Gastrocnemius medialis (tissue), 4 donors: ENCODE results near the gene ARMC7.

Experiments used
- POLR2A ChIP-seq, 2 donors: fragments of 450-650 bp; IDR thresholded peaks; one replicate each; pipeline ENCODE4 v1.6.1; 2017; ENCODE audit warnings: antibody characterized with exemption in 2 of 2, mild to moderate bottlenecking in 2 of 2, moderate library complexity in 2 of 2
- TF ChIP-seq, protein P1 (sequence below), 5 experiments: fragments of 450-650 bp in 3 of 5; fragments of 200-600 bp in 2 of 5; sonication (generic) in 2 of 5; IDR thresholded peaks in 4 of 5; conservative IDR thresholded peaks in 1 of 5; 1 replicate in 4 of 5; 2 replicates in 1 of 5; pipeline ENCODE4 v1.5.1; 2016 to 2019; ENCODE audit warnings: antibody characterized with exemption in 5 of 5, mild to moderate bottlenecking in 3 of 5, moderate library complexity in 3 of 5

DNA sequence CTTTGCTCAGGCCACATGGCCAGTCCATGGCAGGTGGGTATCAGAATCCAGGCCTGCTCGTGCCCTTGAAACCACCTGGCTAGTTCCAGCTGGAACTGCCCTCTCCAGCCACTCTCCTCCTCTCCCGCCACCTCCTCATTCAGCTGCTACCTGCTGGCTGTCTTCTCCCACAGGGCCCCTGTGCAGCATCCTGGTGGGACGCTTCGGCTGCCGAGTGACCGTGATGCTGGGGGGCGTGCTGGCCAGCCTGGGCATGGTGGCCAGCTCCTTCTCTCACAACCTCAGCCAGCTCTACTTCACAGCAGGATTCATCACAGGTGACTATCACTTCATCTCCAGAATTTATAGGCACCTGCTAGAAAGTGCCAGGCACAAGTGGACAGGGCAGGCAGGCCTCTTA, 11.9 kb upstream of the ARMC7 start:
- TF ChIP-seq, protein P1, sequence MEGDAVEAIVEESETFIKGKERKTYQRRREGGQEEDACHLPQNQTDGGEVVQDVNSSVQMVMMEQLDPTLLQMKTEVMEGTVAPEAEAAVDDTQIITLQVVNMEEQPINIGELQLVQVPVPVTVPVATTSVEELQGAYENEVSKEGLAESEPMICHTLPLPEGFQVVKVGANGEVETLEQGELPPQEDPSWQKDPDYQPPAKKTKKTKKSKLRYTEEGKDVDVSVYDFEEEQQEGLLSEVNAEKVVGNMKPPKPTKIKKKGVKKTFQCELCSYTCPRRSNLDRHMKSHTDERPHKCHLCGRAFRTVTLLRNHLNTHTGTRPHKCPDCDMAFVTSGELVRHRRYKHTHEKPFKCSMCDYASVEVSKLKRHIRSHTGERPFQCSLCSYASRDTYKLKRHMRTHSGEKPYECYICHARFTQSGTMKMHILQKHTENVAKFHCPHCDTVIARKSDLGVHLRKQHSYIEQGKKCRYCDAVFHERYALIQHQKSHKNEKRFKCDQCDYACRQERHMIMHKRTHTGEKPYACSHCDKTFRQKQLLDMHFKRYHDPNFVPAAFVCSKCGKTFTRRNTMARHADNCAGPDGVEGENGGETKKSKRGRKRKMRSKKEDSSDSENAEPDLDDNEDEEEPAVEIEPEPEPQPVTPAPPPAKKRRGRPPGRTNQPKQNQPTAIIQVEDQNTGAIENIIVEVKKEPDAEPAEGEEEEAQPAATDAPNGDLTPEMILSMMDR (IDR thresholded peaks at IDR 0.05 in 4 of 5, conservative IDR thresholded peaks at IDR 0.05 in 1 of 5) = no peak
- TF ChIP-seq POLR2A (IDR thresholded peaks at IDR 0.05) = no peak
